HT-29 (cell line): ENCODE results near the gene NEXN. TPM values are rescaled to one million over a fixed set of nuclear protein-coding genes. Genes with fewer than 3 reads are reported as not detected.

Experiments
- DNase-seq: peaks from one replicate; pipeline ENCODE4 v3.0.0-alpha.2; 2015; ENCODE audit warnings: low spot score
- total RNA-seq: library from RNA; depleted of rRNA; stranded (reverse); fragments of >200 nt; shearing (Covaris generic); gene quantifications from 2 replicates; pipeline ENCODE4 v1.2.3, GENCODE V29; 2014; rRNA removed

The NEXN gene
- not detected in 2 replicates for total RNA-seq

DNA sequence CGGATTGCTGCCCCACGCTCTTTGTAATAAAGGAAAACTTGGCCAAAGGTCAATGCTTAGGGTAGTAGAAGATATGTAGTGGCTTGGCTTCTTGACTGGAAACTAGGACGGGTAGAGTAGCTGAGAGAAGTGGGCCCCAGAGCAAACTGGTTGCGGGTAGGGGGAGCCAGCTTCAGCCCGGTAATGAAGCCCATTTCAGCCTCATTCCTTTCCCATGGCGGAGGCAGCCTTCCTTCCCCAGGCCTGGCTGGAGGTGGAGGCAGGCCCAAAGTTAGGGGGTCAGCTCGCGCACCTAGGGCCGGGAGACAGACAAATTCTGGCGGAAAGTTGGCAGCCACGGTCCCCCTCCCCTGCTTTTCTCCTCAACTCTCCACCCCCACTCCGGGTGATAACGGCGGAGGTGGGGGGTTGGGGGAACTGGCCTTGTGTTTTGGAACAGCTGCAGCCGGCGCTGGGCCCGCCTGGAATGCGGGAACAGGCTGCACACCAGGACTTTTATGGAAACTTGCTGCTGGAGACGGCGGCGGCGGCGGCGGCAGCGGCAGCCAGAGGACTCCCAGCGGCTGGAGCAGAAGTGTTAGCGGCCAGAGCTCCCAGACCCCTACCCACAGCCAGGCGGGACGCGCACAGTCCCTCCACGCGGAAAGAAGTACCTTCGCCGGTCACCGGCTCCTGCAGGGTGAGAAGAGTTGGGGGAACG lies at the start of gene NEXN:
Gene NEXN, plus strand, starts transcription at position 544 of the 700 bp plus-strand sequence. CDS start 27,483 bp downstream, outside the sequence.
- no peak for DNase-seq

GRCh38 chr1:77841574-77841973 lies 46.9 kb upstream of the NEXN start:
- DNase-seq: no peak

DNA sequence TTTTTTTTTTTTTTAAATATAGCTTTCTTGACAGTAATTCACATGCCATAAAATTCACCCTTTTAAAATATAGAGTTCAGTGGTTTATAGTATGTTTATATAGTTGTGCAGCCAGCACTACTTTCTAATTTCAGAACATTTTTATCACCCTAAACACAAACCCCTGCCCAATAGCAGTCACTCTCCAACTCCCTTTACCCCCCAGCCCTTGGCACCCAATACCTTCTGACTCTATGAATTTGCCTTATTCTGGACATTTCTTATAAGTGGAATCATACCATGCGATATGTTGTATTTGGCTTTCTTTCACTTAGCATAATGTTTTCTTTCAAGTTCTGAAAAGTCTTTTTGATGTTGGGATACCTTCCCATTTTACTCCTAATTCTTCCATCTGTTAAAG lies 42.5 kb upstream of the NEXN start:
- no peak for DNase-seq

GRCh38 chr1:77846966-77847365 lies 41.5 kb upstream of the NEXN start:
- DNase-seq: no peak

DNA sequence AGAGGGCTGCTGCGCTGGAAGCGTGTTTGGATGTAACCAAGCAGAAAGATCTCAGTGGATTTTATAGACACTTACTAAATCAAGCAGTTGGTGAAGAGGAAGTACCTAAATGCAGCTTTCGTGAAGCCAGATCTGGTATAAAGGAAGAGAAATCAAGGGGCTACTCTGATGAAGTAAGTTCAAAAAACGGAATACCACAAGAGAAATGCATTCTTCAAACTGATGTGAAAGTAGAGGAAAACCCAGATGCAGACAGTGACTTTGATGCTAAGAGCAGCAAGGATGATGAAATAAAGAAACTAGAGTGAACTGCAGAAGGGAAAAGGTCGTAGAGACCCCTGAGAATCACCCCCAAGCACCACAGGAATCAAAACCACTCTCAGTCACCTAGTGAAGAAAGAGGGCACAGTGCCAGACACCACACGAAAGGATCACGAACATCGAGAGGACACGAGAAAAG lies 40.8 kb upstream of the NEXN start:
- DNase-seq: no peak

DNA sequence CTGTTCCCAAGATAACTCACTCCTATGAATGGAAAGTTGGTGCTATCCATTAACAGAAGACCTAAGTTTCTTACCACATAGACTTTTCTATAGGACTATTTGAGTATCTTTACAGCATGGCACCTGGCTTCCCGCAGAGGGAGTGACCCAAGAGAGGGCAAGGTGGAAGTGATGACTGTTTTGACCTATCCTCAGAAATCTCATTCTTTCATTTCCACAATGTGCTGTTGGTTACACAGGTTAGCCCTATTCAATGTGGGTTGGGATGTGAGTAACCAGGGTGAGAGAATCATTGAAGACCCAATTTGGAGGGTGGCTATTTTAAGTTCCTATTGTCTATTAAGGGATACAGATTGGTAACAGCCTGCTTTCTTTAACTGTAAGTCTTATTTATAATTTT lies 38.3 kb upstream of the NEXN start:
- no peak for DNase-seq

- DNase-seq: no peak
Measured at GRCh38 chr1:77857552-77857951, 30.9 kb upstream of the NEXN start.

DNA sequence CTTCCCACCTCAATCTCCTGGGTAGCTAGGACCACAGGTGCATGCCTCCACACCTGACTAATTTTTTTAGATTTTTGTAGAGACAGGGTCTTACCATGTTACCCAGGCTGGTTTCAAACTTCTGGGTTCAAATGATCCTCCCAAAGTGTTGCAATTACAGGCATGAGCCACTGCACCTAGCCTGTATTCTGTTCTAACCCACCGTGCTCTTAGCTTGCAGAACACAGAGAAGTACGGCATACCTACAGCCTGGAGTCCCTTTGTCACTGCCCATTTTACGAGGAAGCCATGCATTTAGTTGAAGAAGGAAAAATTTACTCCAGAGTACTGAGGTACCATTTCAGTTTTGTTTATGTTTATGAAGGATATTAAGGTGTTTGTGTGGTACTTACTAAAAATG lies 29.7 kb upstream of the NEXN start:
- no peak for DNase-seq

DNA sequence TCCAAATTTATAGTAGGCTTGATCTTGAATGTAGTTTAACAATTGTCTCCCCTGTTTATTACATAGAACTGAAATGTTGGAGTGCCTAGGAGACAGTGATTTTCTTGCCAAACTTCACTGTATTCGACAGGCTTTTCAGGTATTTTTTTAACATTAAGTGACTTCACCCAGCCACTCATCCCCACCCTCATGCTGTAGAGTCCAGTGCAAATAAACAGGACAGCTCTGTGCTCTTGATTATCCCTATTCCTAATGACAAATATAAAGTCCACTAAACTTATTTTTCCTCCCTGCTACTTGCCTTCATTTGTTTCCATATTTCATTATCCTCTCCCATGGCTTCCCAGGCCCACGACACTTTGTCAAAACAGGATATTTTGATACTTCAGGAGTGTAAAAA lies 29.2 kb upstream of the NEXN start:
- DNase-seq: no peak

DNA sequence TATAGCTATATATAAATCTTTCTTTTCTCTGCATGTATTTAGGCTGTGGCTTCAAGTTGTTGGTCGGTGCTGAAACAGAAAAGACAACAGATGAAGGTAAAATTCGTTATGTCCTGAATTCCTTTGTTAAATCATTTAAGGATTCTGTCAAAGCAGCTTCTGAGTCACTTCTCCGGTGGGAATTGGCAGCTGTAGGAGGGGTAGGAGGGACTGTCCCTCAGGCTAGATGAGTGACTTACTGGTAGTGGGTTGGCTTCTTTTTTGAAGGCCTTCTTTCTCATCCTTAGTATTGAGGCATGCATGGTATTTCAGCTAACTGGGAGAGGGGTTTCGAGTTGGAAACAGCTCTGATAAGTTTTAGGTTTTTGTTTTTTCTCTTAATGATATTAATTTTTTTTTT lies 22.1 kb upstream of the NEXN start:
- DNase-seq: no peak

GRCh38 chr1:77872645-77873044 lies 15.8 kb upstream of the NEXN start:
- no peak for DNase-seq

GRCh38 chr1:77873461-77873860 lies 15.0 kb upstream of the NEXN start:
- no peak for DNase-seq

- DNase-seq: no peak
Measured at GRCh38 chr1:77874804-77875445, 13.5 kb upstream of the NEXN start.

GRCh38 chr1:77876884-77877283 lies 11.5 kb upstream of the NEXN start:
- no peak for DNase-seq

DNA sequence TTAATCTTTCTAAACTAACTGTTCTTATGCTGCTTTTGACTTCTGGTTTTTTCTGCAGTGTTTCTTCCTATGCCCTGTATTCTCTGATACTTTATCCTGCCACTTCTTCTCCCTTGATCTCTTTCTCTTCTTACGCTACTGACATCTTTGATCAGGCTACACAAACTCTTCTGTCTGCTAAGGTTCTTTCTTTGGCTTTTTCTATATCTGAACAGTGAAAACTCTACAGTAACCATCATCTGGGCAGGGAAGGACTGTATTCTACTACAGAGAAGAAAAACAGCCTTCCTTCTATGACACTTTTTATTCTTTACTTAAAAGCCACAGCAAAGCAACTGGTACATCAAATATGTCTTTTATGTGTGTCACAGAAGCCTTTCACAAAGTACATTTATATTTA lies 7.4 kb upstream of the NEXN start:
- DNase-seq: no peak

GRCh38 chr1:77882411-77882810 lies 6.0 kb upstream of the NEXN start:
- DNase-seq: no peak

DNA sequence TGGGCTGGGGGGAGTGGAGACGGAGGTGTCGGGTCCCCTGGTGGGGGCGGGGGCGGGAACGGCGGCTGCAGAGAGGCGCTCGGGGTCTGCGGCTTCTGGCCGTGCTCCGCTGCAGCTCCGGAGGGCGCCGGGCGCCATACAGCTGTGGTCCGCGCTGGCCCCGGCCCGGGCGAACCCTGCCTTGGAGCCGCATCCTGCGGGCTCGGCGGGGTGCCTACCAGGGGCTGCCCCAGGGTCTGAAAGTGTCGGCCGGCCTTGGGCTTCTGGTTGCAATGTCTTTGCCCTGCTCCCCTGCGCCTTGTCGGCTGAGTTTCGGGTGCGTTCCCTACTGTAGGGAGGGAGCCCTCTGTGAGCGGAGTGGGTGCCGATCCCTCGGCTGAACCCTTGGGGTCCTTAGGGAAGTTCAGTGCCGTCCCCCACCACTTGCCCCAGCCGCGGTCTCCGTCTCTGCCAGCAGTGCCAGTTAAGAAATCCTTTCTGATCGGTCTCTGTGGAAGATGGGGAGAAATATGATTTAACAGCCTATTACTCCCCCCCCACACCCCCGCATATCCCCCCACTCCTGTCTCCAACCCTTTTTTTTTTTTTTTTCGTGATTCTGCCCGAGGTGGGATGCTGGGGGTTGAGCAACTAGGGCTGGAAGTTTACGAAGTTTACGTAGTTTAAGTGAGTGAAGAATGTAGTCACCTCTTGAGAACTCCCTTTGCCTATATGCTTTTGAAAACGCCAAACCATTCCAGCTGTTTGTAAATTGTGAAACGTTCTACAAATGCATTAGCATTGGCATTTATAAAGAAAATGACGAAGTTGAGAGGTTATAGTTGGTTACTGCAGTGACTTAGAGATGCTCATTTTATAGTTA lies 588 bp downstream of the NEXN start:
- DNase-seq: no peak

DNA sequence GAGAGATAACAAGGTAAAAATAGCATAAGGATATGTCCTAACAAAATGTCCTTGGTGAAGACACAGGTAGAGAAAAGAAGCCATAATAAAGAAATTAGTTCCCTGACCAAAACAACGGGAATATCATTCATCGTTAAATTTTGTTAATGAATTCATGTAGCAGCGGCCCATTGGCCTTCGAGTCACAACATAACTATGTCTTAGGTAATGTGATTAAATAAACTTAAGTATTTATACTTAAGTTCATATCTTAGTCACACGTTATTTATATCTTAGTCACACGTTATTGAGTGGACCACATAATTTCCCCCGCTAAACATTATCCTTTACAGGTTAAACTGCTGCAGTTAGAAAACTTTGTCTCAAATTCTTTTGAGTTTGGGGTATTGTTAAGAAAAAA lies 1.2 kb downstream of the NEXN start:
- no peak for DNase-seq

DNA sequence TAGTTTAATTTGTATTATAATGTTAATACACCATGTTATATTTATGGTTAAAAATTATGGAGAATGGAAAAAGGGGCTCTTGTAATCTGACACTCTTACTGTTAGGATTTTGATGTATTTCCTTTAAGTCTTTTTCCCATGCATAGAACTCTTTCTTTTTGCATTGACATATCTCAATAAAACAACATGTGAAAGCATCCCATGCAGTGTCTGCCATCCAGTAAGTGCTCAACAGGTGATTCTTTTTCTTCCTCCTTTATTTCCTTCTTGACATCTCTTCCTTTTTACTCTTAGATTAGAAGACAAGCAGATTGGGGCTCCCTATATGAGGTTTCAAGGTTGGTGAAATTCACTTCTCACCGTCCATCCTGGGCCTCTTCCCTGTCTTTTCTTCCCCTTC lies 2.8 kb downstream of the NEXN start:
- DNase-seq: no peak

- no peak for DNase-seq
Measured at GRCh38 chr1:77899647-77900320, 11.4 kb downstream of the NEXN start.

- peak; percentile 48 for DNase-seq
Measured at GRCh38 chr1:77900687-77901293, 12.4 kb downstream of the NEXN start.
